COLO668 (cell line): Measurements from ENCODE around the gene GRID1.
A peak's percentile ranks its signal among the peaks of the same experiment; 100 is the strongest.

ENCODE experiments used
- DNase-seq: peaks from one replicate; lab custom pipeline; 2025; ENCODE audit not compliant: unreplicated experiment; lab: John Stamatoyannopoulos, UW

GRID1 gene

DNA sequence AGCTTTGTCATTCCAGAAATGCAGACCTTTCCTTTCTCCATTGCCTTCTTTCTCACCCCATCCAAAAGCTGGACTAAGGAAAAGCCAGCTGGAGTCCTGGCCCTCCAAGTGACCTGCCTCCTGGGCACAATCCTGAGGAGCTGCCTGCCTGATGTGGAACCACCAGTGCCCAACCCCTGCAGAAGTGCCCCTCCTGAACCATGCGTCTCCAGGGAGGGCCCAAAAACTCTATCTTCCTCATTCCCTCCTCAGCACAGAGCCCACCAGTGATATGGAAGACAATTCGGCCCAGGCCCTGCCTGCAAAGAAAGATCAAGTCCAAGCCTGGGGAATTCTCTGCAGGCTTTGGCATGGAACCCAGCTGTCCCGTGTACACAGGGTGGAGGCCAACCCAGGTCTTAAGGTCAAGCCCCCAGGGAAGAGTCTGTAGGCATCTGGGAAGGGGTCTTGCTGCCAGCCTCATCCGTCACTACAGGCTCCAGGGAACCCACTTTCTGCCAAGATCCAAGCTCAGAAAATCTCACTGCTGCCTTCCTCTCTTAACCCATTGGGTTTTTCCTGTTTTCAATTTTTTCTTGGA, 3.5 kb upstream of the GRID1 start:
- DNase-seq = no peak

DNA sequence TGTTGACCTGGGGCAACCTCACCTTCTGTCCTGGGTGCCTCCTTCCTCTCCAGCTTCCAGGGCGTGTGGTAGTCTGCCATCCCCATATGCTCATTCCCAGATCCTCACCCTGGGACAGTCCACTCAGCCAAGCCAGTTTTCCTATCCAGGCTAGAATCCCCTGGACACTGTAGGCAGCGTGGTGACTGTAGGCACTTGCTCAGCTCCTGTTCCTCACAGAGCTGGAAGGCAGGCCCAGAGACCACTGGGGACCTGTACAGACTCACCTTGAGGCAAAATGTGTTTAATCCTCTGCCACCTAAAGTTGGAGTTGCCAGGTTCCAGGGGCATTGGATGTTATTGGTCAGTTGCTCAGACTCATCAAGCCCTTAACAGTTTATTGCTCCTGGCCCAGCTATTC, 2.4 kb upstream of the GRID1 start:
- no peak for DNase-seq

DNA sequence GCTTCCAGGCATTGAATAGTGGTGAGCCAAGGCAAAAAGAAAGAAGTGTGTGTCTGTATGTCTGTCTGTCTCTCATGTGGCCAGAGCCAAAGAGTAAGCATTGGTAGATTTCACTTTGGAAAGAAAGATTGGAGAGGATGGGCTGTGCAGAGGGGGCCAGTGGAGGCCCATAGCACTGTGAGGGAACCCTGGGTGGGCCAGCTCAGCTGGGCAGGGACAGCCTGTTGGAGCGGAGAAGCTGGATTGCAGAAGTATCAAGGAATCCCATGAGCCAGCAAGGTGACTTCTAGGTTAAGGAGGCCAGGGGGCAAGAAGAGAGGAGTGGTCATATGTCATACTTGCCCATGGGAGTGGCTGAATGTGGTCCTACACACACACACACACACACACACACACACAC, 1.5 kb upstream of the GRID1 start:
- no peak for DNase-seq

- DNase-seq = peak; percentile 25
Observed at GRCh38 chr10:86367152-86367951, 757 bp upstream of the GRID1 start.

DNA sequence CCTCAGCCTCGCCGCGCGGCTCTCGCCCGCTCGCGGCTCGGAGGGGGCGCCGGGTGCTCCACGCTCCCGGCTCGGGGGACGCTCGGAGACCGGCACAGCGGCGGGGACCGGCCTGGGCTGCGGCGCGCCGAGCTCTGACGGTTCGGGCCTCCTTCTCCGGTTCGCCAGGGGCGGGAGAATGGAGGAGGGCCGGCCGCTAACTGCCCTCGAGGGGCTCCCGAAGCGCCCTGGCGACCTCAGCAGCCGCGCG, 232 bp upstream of the GRID1 start:
- peak; percentile 38 for DNase-seq

- peak; percentile 16 for DNase-seq
Observed at GRCh38 chr10:86365346-86366032, 1.1 kb downstream of the GRID1 start.

DNA sequence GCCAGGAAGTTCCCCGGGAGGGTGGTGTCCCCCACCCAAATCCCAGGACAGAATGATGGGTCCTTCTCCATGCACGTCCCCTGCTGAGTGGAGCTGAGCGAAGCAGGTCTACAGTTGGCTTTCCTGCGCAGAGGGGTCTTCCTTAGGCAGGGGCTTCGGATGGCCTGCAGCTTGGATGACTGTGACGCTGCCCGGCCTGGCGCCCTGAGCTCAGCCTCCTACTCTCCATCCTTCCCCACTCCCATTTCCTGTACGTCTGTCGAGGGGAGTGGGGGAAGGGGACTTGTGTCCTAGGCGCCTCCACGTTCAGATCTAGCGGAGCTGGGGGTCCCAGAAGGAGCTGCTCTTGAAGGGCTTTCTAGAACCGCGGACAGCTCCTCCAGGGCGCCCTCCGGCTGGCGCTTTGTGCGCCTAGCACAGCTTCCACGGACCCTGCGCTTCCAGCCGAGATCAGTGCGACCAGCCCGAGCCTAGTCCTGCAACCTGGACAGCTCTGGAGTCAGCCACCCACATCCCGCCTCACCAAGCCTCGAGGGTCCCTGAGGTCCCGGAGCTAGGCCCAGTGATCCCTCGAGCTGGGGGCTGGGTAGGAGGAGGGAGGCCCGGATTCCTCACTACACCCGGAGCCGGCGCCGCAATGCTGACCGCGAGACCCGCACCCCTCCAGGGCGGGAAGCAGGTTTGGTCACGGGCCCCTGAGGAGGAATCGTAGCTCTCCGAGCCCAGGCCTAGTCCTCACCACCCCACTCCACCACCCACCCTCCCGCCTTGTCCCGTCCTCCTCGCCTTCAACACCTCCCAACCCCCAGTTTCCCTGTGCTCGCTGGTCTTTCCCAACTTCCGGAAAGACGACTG, 1.9 kb downstream of the GRID1 start:
- no peak for DNase-seq

DNA sequence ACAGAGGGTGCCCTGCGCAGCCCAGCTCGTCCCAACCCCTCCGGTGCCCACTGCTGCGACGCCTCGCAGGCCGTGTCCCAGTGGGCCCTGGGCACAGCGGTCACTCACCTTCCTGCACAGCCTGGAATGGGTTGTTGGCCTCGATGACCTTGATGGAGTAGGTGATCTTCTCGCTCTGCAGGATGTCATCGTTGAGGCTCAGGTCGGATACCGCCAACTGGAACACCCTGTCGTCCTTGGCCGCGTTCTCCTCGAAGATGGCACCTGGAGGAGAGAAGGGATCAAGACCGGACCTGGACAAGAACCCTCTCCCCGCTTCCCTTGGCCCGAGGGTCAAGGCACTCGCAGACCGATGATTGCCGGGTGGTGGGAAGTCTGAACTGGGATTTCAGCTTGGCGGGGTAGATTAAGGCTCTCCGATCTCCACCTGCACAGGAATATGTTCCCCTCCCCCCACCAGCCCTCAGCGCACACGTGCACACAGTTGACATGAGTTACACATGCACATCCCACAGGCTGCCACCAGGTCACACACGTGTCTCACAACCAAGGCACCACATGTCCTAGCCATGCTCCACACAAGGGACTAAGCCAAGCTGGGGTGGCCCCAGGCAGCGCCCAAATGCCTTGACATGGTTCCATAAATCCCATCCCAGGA, 2.6 kb downstream of the GRID1 start:
- DNase-seq = peak; percentile 18

- peak; percentile 40 for DNase-seq
Observed at GRCh38 chr10:86363184-86363832, 3.3 kb downstream of the GRID1 start.

DNA sequence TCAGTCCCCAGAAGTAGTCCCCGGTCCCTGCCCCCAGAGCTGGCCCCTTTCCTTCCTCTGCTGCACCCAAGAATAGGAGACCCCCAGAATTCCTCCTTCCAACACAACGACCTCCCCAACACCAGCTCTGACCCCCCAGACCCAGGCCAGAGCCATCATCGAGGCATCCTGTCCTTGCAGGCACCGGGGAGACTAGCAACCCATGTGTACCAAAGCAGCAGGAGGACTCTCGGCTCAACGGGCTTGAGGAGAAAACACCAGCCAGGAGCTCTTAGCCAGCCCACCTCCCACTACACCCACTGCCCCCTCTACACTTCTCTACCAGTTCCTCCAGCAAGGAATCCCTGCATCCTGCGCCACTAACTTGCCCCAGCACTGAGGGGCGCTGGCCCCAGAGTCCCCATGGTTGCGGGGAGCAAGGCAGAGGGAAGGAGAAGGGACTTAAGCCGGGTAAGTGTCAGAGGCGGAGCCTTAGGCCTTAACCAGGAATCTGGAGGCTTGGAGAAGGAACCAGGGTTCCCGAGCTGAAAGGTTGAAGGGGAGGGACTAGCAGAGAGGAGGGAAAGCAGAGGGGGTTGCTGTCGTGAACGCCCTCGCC, 3.9 kb downstream of the GRID1 start:
- DNase-seq = no peak

DNA sequence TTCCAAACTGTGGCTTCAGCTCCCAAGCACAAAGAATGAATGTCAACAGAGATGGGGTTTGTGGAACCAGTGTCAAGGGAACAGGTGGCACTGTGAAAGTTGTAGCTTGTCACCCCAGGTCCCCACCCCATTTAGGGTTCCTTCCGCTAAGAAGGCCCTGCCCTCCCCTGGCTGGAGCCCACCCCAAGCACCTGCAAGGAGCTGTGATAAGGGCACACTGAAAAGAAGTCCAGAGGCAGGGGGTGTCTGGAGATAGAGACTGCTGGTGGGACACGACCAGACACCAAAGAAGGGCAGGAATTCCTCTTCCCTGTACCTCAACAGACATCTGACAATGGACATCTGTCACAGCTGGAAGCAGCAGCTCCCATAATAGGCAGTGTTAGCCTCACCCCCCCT, 4.5 kb downstream of the GRID1 start:
- DNase-seq = no peak

GRCh38 chr10:86361156-86362128, 5.2 kb downstream of the GRID1 start:
- no peak for DNase-seq

- no peak for DNase-seq
Observed at GRCh38 chr10:86360657-86361056, 5.9 kb downstream of the GRID1 start.

DNA sequence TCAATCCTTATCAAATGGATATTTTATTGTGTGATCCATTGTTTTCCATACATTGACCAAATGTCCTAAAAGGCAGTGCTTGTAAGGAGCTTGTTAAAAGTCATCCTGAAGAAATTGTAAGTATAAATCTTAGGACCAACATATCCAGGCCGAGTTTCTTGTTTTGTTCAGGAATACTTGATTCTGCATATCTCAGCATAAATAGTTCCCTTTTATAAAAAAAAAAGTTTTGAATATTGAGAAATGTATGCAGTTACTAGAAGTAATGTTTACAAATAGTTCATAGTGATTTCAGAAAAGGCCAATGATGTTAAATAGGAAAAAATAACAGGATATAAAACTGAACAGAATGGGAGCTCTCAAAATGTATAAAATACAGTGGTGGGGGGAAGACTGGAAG, 6.6 kb downstream of the GRID1 start:
- DNase-seq = no peak

DNA sequence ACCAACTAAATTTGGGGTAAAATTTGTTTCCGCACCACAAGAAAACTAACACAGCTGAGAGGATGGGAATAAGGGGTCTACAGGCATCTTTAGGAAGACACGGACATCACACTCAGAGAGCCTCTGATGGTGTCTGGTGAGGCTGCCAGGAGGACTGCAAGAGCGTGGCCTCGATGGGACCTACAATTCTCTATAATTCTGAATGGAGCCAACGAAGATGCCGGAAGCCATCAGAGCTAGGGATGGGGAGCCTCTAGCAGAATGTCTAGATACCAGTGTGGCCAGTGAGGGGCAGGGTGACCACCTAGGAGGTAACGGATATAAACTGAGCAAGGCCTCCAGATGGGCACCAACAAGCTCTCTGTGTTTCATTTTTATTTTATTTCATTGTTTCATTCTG, 7.5 kb downstream of the GRID1 start:
- no peak for DNase-seq

- no peak for DNase-seq
Observed at GRCh38 chr10:86357676-86358075, 8.9 kb downstream of the GRID1 start.

- DNase-seq = no peak
Observed at GRCh38 chr10:86357041-86357440, 9.6 kb downstream of the GRID1 start.

DNA sequence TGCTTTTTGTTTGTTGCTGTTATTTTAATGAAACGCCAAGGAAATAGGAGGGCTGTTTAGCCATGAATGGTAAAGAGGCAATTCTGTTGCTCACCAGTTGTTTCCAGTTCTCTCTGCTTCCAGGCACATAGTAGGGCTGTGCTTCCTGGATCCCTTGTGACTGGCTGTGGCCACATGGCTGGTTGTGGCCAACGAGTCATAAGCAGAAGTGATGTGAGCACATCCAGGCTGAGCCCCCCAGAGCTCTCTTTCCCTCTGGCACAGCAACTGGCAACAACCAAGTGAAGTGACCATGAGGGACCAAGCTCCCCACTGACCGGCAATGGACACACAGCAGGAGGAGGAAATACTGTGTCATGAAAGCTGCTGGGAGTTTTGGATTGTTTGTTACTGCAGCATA, 10.3 kb downstream of the GRID1 start:
- DNase-seq = no peak

GRCh38 chr10:86355571-86356038, 11.0 kb downstream of the GRID1 start:
- DNase-seq = no peak
